H1 (cell line): Measurements from ENCODE around the gene EIF4EBP2. TPM values are rescaled to one million over a fixed set of nuclear protein-coding genes. Genes with fewer than 3 reads are reported as not detected.

Source experiments
- CTCF ChIA-PET: fragments of 300-600 bp; sonication (Branson Sonifier 250); formaldehyde crosslinking; loops from one replicate; lab custom pipeline; 2021; ENCODE audit not compliant: partially characterized antibody; lab: Charles Lee
- POLR2A ChIA-PET: fragments of 300-600 bp; sonication (Branson Sonifier 250); formaldehyde crosslinking; loops from one replicate; lab custom pipeline; 2021; ENCODE audit warnings: inconsistent platforms; ENCODE audit not compliant: partially characterized antibody; lab: Charles Lee
- DNase-seq, 2 experiments: peaks; one replicate each; pipeline versions ENCODE4 v3.0.0 to v3.0.0-alpha.2; 2010 to 2022; ENCODE audit warnings: low spot score in 2 of 2, low read depth in 1 of 2, mixed read lengths in 1 of 2
- FAIRE-seq: peaks from 2 replicates; lab custom pipeline; 2011; peaks lifted over from hg19 to GRCh38; lab: Jason Lieb, UNC
- H2AFZ ChIP-seq: 2 replicates; pipeline ENCODE4 v1.8.1; 2012; ENCODE audit warnings: low read length, inconsistent platforms
- H2AK5ac ChIP-seq: 2 replicates; pipeline ENCODE4 v1.6.1; 2013; ENCODE audit warnings: low read depth, low read length
- H2BK120ac ChIP-seq: replicated peaks from 2 replicates; pipeline ENCODE3; 2013; ENCODE audit warnings: low read depth, low read length, inconsistent platforms
- H2BK12ac ChIP-seq: 2 replicates; pipeline ENCODE4 v1.6.1; 2013; ENCODE audit warnings: low read depth, low read length
- H2BK15ac ChIP-seq: 2 replicates; pipeline ENCODE4 v1.6.1; 2013; ENCODE audit warnings: low read length
- H2BK20ac ChIP-seq: 2 replicates; pipeline ENCODE4 v1.6.1; 2013; ENCODE audit warnings: low read length
- H2BK5ac ChIP-seq: 2 replicates; pipeline ENCODE4 v1.6.1; 2013; ENCODE audit warnings: low read depth, low read length
- H3K14ac ChIP-seq: 2 replicates; pipeline ENCODE4 v1.6.1; 2013; ENCODE audit warnings: inconsistent platforms; ENCODE audit not compliant: insufficient read length
- H3K18ac ChIP-seq: 2 replicates; pipeline ENCODE4 v1.6.1; 2013; ENCODE audit warnings: low read length; ENCODE audit errors: extremely low read depth
- H3K23ac ChIP-seq: 2 replicates; pipeline ENCODE4 v1.6.1; 2013; ENCODE audit warnings: inconsistent platforms; ENCODE audit not compliant: insufficient read length
- H3K23me2 ChIP-seq: 2 replicates; pipeline ENCODE4 v1.6.1; 2013; ENCODE audit warnings: low read depth, low read length
- H3K27ac ChIP-seq: 2 replicates; pipeline ENCODE4 v1.6.1; 2011; ENCODE audit warnings: low read depth, low read length, inconsistent platforms
- H3K27me3 ChIP-seq, 4 experiments: replicated peaks in 1 of 4; 1 replicate in 1 of 4; 2 replicates in 3 of 4; pipeline versions ENCODE4 v1.6.1 to v1.8.1; 2011 to 2013; ENCODE audit warnings: low read length in 3 of 4, mild to moderate bottlenecking in 3 of 4, inconsistent platforms in 2 of 4, mixed read lengths in 2 of 4, moderate library complexity in 1 of 4; ENCODE audit not compliant: control insufficient read depth in 3 of 4, insufficient read depth in 3 of 4; ENCODE audit errors: extremely low read depth in 1 of 4
- H3K36me3 ChIP-seq, 4 experiments: 2 replicates each; pipeline versions ENCODE4 v1.6.1 to v1.8.1; 2011 to 2013; ENCODE audit warnings: mild to moderate bottlenecking in 4 of 4, low read length in 3 of 4, moderate library complexity in 2 of 4, control low read depth in 1 of 4, inconsistent platforms in 1 of 4; ENCODE audit not compliant: insufficient read depth in 4 of 4, control insufficient read depth in 2 of 4
- H3K4ac ChIP-seq: replicated peaks from 2 replicates; pipeline ENCODE3; 2013; ENCODE audit warnings: low read length, low read depth, mixed read lengths, inconsistent platforms; ENCODE audit not compliant: insufficient read length
- H3K4me1 ChIP-seq, 4 experiments: replicated peaks in 1 of 4; 1 replicate in 1 of 4; 2 replicates in 3 of 4; pipeline versions ENCODE4 v1.6.1 to v1.8.1; 2011 to 2013; ENCODE audit warnings: low read length in 3 of 4, inconsistent platforms in 2 of 4, mixed read lengths in 1 of 4; ENCODE audit not compliant: insufficient read depth in 4 of 4, control insufficient read depth in 3 of 4
- H3K4me2 ChIP-seq, 2 experiments: 2 replicates each; pipeline versions ENCODE4 v1.6.1 to v1.8.1; 2011 to 2013; ENCODE audit warnings: low read depth in 2 of 2, low read length in 2 of 2, control low read depth in 1 of 2, inconsistent platforms in 1 of 2, mild to moderate bottlenecking in 1 of 2; ENCODE audit not compliant: insufficient read depth in 1 of 2
- H3K4me3 ChIP-seq, 4 experiments: fragments of 200-600, 300-600 bp in 1 of 4; sonication (generic), shearing (Covaris generic), sonication (Bioruptor Twin) in 1 of 4; 2 replicates each; pipeline versions ENCODE4 v1.5.1 to v1.8.1; 2011 to 2016; ENCODE audit warnings: low read length in 4 of 4, low read depth in 3 of 4, control low read depth in 2 of 4, inconsistent platforms in 2 of 4, mild to moderate bottlenecking in 2 of 4, mixed read lengths in 1 of 4, moderate library complexity in 1 of 4; ENCODE audit not compliant: insufficient read depth in 2 of 4; ENCODE audit errors: extremely low read depth in 1 of 4
- H3K56ac ChIP-seq: replicated peaks from 2 replicates; pipeline ENCODE3; 2013; ENCODE audit warnings: low read depth, mild to moderate bottlenecking, mixed read lengths, low read length, inconsistent platforms; ENCODE audit not compliant: insufficient read length
- H3K79me1 ChIP-seq: 2 replicates; pipeline ENCODE4 v1.6.1; 2013; ENCODE audit warnings: low read depth, low read length, control low read depth
- H3K79me2 ChIP-seq, 2 experiments: 2 replicates each; pipeline versions ENCODE4 v1.6.1 to v1.8.1; 2012 to 2013; ENCODE audit warnings: low read length in 2 of 2, mild to moderate bottlenecking in 2 of 2, inconsistent platforms in 1 of 2; ENCODE audit not compliant: insufficient read depth in 2 of 2, control insufficient read depth in 1 of 2
- H3K9ac ChIP-seq, 4 experiments: replicated peaks in 1 of 4; 1 replicate in 1 of 4; 2 replicates in 3 of 4; pipeline versions ENCODE4 v1.6.1 to v1.8.1; 2011 to 2013; ENCODE audit warnings: low read depth in 3 of 4, low read length in 3 of 4, control low read depth in 2 of 4, mild to moderate bottlenecking in 2 of 4, moderate library complexity in 2 of 4, inconsistent platforms in 1 of 4; ENCODE audit errors: extremely low read depth in 1 of 4
- H3K9me3 ChIP-seq, 2 experiments: 2 replicates each; pipeline versions ENCODE4 v1.6.1 to v1.8.1; 2012 to 2013; ENCODE audit warnings: mild to moderate bottlenecking in 2 of 2, moderate library complexity in 2 of 2, control low read depth in 1 of 2, inconsistent platforms in 1 of 2, low read depth in 1 of 2, low read length in 1 of 2, mixed read lengths in 1 of 2; ENCODE audit not compliant: insufficient read depth in 2 of 2
- H4K20me1 ChIP-seq, 2 experiments: replicated peaks in 1 of 2; 2 replicates each; pipeline versions ENCODE3 to v1.8.1; 2011 to 2013; ENCODE audit warnings: inconsistent platforms in 2 of 2, low read length in 2 of 2, mild to moderate bottlenecking in 1 of 2; ENCODE audit not compliant: insufficient read depth in 2 of 2, control insufficient read depth in 1 of 2
- H4K5ac ChIP-seq: 2 replicates; pipeline ENCODE4 v1.6.1; 2013; ENCODE audit warnings: low read length, low read depth, mixed read lengths, inconsistent platforms; ENCODE audit not compliant: insufficient read length
- H4K8ac ChIP-seq: 2 replicates; pipeline ENCODE4 v1.8.0; 2013; ENCODE audit warnings: mild to moderate bottlenecking, moderate library complexity, low read length, inconsistent platforms; ENCODE audit not compliant: insufficient read depth; ENCODE audit errors: extremely low read depth
- H4K91ac ChIP-seq: replicated peaks from 2 replicates; pipeline ENCODE3; 2013; ENCODE audit warnings: low read length, mixed read lengths, inconsistent platforms; ENCODE audit not compliant: insufficient read length
- FOSL1 ChIP-seq: IDR thresholded peaks from 2 replicates; pipeline ENCODE4 v1.6.1; 2011; ENCODE audit warnings: mild to moderate bottlenecking, low read depth, low read length, moderate library complexity; ENCODE audit not compliant: insufficient read depth
- POLR2AphosphoS5 ChIP-seq: IDR thresholded peaks from 2 replicates; pipeline ENCODE4 v1.6.1; 2011; ENCODE audit warnings: low read depth, low read length
- POU5F1 ChIP-seq: IDR thresholded peaks from 2 replicates; pipeline ENCODE4 v1.6.1; 2011; ENCODE audit warnings: low read depth, mild to moderate bottlenecking, low read length, moderate library complexity
- TCF12 ChIP-seq: IDR thresholded peaks from 2 replicates; pipeline ENCODE4 v1.6.1; 2011; ENCODE audit warnings: low read depth, mild to moderate bottlenecking, low read length
- WGBS, 2 experiments: shearing (Covaris generic) in 1 of 2; methylation state at CpG; one replicate each; pipeline versions ENCODE4 v1.1.6 to v1.1.7; 2013 to 2015; ENCODE audit warnings: low lambda C conversion rate in 2 of 2, mixed read lengths in 2 of 2, inconsistent platforms in 1 of 2, low coverage in 1 of 2, missing lambda C conversion rate in 1 of 2; ENCODE audit not compliant: insufficient replicate concordance in 2 of 2, insufficient coverage in 1 of 2, insufficient read length in 1 of 2; ENCODE audit errors: extremely low coverage in 1 of 2, missing lambda C conversion rate in 1 of 2; 5-methylcytosine and 5-hydroxymethylcytosine counted together
- polyA plus RNA-seq, 7 experiments: library from polyadenylated mRNA; depleted of rRNA in 3 of 7; stranded (reverse) in 5 of 7; unstranded in 2 of 7; fragments of >200 nt in 5 of 7; fragments of 200-250 nt in 2 of 7; gene quantifications; 1 replicate in 5 of 7; 2 replicates in 1 of 7; 4 replicates in 1 of 7; pipeline versions ENCODE4 v1.2.1 to v1.2.3, GENCODE V29; 2011 to 2013; ENCODE audit warnings: missing spikeins in 2 of 7, mixed read lengths in 2 of 7
- total RNA-seq: library from RNA; stranded (reverse); fragmentation: NEBNext Ultra II Directional; extraction: Animal tissue kit (Norgen Biotek cat#: 25700); gene quantifications from 2 replicates; pipeline ENCODE4 v1.2.1, GENCODE V29; 2021
- TF ChIP-seq, protein P1 (sequence below): IDR thresholded peaks from 2 replicates; pipeline ENCODE4 v1.6.1; 2011; ENCODE audit warnings: low read depth, mild to moderate bottlenecking, low read length; ENCODE audit not compliant: insufficient read depth

EIF4EBP2 gene
- total and polyA plus RNA-seq, 2 of the 8 experiments (the other 6 are each of a cell fraction or from before 2014, with no cell fraction given): 55.3 to 144 TPM

DNA sequence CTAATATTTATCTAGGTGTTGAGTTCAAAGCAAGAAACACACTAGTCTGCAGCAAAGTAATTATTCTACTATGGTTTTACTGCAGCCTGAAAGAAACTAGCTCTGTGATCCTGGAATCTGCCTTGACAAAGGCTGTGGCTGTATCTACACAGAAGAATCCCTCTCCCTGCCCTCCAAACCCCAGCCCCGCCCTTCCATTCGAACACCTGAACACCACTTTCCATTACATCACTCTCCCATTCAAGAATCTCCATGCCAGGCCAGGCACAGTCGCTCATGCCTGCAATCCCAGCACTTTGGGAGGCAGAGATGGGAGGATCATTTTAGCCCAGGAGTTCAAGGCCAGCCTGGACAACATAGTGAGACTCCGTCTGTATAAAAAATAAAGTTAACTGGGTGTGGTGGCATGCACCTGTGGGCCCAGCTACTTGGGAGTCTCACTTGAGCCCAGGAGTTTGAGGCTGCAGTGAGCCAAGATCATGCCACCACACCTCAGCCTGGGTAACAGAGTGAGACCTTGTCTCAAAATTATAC is 44.9 kb upstream of the EIF4EBP2 start:
- DNase-seq: no peak
- WGBS, 2 experiments: 94% methylated on average over 4 of the region's 4 CpGs; no CpG with 5 or more reads in 1 of the 2 experiments
- TF ChIP-seq, protein P1, sequence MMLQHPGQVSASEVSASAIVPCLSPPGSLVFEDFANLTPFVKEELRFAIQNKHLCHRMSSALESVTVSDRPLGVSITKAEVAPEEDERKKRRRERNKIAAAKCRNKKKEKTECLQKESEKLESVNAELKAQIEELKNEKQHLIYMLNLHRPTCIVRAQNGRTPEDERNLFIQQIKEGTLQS: no peak
- TF ChIP-seq POU5F1 (no peak), FOSL1 (no peak), TCF12 (no peak), POLR2AphosphoS5 (no peak)
- Histone ChIP-seq H2BK120ac (no peak overlapping the region), H3K23me2 (no peaks in the 10 kb centered on the region), H3K4ac (no peak overlapping the region), H4K20me1 (peaks cover 0 to 5% of the 10 kb centered on the region in 2 experiments), H2AFZ (no peak overlapping the region), H3K4me2 (no peak overlapping the region), H3K9ac (no peak overlapping the region), H3K27me3 (no peaks in the 10 kb centered on the region), H4K5ac (no peak overlapping the region), H3K79me1 (no peaks in the 10 kb centered on the region; the same call in 1 of the 2 replicates), H2BK15ac (no peak overlapping the region), H3K4me3 (no peak overlapping the region), H2BK20ac (no peak overlapping the region), H4K91ac (no peak overlapping the region), H3K79me2 (peaks cover 0 to 4% of the 10 kb centered on the region in 2 experiments; a peak in 1 of 4 replicates), H2BK12ac (no peak overlapping the region), H2BK5ac (no peak overlapping the region), H3K4me1 (peaks cover 0 to 4% (median 2%) of the 10 kb centered on the region in 4 experiments; a peak in 4 of 7 replicates), H3K14ac (no peak overlapping the region), H4K8ac (no peak overlapping the region), H3K36me3 (no peaks in the 10 kb centered on the region; a peak in 1 of 8 replicates), H3K9me3 (no peaks in the 10 kb centered on the region), H3K23ac (no peak overlapping the region), H3K27ac (no peak overlapping the region), H3K18ac (no peak overlapping the region), H3K56ac (no peak overlapping the region), H2AK5ac (no peak overlapping the region)
- POLR2A ChIA-PET: no interaction called here
- no peak for FAIRE-seq
- CTCF ChIA-PET: interaction anchor here (0.8 to 18.1 kb wide), 12 partner anchors 11 to 243 kb away, joined by 3 to 329 read pairs (median 4); no protein-coding TSS in a partner anchor
